HG03378 (cell line): Measurements from ENCODE around the gene LUC7L.

Source experiments
- ATAC-seq: cut with Tn5 transposase; IDR thresholded peaks from one replicate; pipeline ENCODE4 v1.9.1; 2021; ENCODE audit warnings: mild to moderate bottlenecking, moderate library complexity; ENCODE audit not compliant: unreplicated experiment

Gene LUC7L

GRCh38 chr16:152141-153128, 76.8 kb downstream of the LUC7L start, which contains the start of gene HBZ:
Gene HBZ, plus strand, starts transcription at chr16:152644. Its CDS starts 266 bp downstream, at chr16:152910.
- no peak for ATAC-seq

GRCh38 chr16:149024-149660, 80.1 kb downstream of the LUC7L start:
- ATAC-seq, result no peak

- ATAC-seq, result no peak
These were observed 82.6 kb downstream of the LUC7L start for GRCh38 chr16:146646-147045.

GRCh38 chr16:144797-145252, 84.4 kb downstream of the LUC7L start:
- ATAC-seq, result no peak

- no peak for ATAC-seq
These were observed 85.8 kb downstream of the LUC7L start for GRCh38 chr16:143456-143855.

- ATAC-seq, result no peak
These were observed 86.2 kb downstream of the LUC7L start for GRCh38 chr16:143047-143446.

- ATAC-seq, result no peak
These were observed 86.8 kb downstream of the LUC7L start for GRCh38 chr16:142405-142967.

GRCh38 chr16:140175-140857, 88.9 kb downstream of the LUC7L start:
- ATAC-seq, result no peak
